ENCODE data around the gene PARP2. TPM values are rescaled to one million over a fixed set of nuclear protein-coding genes. Genes with fewer than 3 reads are reported as not detected.

PARP2 gene
- total and polyA plus RNA-seq, 9 of the 15 experiments (the other 6 are each of a cell fraction or from before 2014, with no cell fraction given), result 19.7 to 50.5 (median 29.9) TPM

DNA sequence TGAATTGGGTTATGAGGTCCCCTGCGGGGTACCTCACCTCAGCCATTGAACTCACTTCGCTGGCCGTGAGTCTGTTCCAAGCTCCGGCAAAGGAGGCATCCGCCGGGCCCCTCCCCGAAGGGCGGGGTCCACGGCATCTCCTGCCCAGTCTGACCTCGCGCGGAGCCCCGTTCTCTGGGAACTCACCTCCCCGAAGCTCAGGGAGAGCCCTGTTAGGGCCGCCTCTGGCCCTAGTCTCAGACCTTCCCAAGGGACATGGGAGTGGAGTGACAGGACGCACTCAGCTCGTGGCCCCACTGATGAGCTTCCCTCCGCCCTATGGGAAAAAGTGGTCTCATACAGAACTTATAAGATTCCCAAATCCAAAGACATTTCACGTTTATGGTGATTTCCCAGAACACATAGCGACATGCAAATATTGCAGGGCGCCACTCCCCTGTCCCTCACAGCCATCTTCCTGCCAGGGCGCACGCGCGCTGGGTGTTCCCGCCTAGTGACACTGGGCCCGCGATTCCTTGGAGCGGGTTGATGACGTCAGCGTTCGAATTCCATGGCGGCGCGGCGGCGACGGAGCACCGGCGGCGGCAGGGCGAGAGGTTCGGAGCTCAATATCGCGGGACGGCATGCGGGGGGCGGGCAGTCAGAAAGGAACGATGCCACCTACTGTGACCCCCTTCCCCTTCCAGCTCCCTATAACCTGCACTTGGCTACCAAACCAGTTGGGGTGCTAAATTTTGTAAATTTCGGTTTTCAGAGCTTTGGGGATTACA lies at the start of gene PARP2 (continued):
- TF ChIP-seq, protein P1, sequence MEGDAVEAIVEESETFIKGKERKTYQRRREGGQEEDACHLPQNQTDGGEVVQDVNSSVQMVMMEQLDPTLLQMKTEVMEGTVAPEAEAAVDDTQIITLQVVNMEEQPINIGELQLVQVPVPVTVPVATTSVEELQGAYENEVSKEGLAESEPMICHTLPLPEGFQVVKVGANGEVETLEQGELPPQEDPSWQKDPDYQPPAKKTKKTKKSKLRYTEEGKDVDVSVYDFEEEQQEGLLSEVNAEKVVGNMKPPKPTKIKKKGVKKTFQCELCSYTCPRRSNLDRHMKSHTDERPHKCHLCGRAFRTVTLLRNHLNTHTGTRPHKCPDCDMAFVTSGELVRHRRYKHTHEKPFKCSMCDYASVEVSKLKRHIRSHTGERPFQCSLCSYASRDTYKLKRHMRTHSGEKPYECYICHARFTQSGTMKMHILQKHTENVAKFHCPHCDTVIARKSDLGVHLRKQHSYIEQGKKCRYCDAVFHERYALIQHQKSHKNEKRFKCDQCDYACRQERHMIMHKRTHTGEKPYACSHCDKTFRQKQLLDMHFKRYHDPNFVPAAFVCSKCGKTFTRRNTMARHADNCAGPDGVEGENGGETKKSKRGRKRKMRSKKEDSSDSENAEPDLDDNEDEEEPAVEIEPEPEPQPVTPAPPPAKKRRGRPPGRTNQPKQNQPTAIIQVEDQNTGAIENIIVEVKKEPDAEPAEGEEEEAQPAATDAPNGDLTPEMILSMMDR (IDR thresholded peaks at IDR 0.05 in 2 of 3, conservative IDR thresholded peaks at IDR 0.05 in 1 of 3; ENCODE audit: insufficient read depth in 2 of 3, low read depth in 1 of 3, low read length in 3 of 3), result no peak
- TF ChIP-seq, protein P2, sequence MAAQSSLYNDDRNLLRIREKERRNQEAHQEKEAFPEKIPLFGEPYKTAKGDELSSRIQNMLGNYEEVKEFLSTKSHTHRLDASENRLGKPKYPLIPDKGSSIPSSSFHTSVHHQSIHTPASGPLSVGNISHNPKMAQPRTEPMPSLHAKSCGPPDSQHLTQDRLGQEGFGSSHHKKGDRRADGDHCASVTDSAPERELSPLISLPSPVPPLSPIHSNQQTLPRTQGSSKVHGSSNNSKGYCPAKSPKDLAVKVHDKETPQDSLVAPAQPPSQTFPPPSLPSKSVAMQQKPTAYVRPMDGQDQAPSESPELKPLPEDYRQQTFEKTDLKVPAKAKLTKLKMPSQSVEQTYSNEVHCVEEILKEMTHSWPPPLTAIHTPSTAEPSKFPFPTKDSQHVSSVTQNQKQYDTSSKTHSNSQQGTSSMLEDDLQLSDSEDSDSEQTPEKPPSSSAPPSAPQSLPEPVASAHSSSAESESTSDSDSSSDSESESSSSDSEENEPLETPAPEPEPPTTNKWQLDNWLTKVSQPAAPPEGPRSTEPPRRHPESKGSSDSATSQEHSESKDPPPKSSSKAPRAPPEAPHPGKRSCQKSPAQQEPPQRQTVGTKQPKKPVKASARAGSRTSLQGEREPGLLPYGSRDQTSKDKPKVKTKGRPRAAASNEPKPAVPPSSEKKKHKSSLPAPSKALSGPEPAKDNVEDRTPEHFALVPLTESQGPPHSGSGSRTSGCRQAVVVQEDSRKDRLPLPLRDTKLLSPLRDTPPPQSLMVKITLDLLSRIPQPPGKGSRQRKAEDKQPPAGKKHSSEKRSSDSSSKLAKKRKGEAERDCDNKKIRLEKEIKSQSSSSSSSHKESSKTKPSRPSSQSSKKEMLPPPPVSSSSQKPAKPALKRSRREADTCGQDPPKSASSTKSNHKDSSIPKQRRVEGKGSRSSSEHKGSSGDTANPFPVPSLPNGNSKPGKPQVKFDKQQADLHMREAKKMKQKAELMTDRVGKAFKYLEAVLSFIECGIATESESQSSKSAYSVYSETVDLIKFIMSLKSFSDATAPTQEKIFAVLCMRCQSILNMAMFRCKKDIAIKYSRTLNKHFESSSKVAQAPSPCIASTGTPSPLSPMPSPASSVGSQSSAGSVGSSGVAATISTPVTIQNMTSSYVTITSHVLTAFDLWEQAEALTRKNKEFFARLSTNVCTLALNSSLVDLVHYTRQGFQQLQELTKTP (IDR thresholded peaks at IDR 0.05; ENCODE audit: low read depth in 1 of 2, partially characterized antibody in 2 of 2), result peak in 1 of 2 experiments; percentile 84
- TF ChIP-seq, protein P3, sequence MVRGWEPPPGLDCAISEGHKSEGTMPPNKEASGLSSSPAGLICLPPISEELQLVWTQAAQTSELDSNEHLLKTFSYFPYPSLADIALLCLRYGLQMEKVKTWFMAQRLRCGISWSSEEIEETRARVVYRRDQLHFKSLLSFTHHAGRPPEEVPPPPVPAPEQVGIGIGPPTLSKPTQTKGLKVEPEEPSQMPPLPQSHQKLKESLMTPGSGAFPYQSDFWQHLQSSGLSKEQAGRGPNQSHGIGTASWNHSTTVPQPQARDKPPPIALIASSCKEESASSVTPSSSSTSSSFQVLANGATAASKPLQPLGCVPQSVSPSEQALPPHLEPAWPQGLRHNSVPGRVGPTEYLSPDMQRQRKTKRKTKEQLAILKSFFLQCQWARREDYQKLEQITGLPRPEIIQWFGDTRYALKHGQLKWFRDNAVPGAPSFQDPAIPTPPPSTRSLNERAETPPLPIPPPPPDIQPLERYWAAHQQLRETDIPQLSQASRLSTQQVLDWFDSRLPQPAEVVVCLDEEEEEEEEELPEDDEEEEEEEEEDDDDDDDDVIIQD (CRISPR knock-in tag; IDR thresholded peaks at IDR 0.05), result no peak
- TF ChIP-seq, protein P4, sequence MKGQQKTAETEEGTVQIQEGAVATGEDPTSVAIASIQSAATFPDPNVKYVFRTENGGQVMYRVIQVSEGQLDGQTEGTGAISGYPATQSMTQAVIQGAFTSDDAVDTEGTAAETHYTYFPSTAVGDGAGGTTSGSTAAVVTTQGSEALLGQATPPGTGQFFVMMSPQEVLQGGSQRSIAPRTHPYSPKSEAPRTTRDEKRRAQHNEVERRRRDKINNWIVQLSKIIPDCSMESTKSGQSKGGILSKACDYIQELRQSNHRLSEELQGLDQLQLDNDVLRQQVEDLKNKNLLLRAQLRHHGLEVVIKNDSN (CRISPR knock-in tag; IDR thresholded peaks at IDR 0.05), result 0 out of 2 replicates have a peak, but pooled peaks have one; percentile 23
- TF ChIP-seq CC2D1A (IDR thresholded peaks at IDR 0.05) (no peak), RB1 (IDR thresholded peaks at IDR 0.05; ENCODE audit: low read depth) (peak; percentile 75; the same call in 1 of the 2 replicates)
- TF ChIP-seq, protein P5, sequence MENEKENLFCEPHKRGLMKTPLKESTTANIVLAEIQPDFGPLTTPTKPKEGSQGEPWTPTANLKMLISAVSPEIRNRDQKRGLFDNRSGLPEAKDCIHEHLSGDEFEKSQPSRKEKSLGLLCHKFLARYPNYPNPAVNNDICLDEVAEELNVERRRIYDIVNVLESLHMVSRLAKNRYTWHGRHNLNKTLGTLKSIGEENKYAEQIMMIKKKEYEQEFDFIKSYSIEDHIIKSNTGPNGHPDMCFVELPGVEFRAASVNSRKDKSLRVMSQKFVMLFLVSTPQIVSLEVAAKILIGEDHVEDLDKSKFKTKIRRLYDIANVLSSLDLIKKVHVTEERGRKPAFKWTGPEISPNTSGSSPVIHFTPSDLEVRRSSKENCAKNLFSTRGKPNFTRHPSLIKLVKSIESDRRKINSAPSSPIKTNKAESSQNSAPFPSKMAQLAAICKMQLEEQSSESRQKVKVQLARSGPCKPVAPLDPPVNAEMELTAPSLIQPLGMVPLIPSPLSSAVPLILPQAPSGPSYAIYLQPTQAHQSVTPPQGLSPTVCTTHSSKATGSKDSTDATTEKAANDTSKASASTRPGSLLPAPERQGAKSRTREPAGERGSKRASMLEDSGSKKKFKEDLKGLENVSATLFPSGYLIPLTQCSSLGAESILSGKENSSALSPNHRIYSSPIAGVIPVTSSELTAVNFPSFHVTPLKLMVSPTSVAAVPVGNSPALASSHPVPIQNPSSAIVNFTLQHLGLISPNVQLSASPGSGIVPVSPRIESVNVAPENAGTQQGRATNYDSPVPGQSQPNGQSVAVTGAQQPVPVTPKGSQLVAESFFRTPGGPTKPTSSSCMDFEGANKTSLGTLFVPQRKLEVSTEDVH (IDR thresholded peaks at IDR 0.05; ENCODE audit: low read depth, partially characterized antibody), result peak; percentile 52

Measured in K562 (cell line).